Stimulated activated CD4-positive, alpha-beta T cell treated with anti-CD3 and anti-CD28 coated beads, Interleukin-1b, Interleukin-23, amount 100 ng/mL, for 48 hours (primary cell): ENCODE data around the gene LRMDA.
"Not testable (repeated sequence)": the region's sequence is repeated elsewhere in the genome, so short reads cannot be mapped to it uniquely, and the experiment has no call there.

Experiments used
- DNase-seq: peaks from one replicate; pipeline ENCODE4 v3.0.0-alpha.2; 2020

LRMDA gene

DNA sequence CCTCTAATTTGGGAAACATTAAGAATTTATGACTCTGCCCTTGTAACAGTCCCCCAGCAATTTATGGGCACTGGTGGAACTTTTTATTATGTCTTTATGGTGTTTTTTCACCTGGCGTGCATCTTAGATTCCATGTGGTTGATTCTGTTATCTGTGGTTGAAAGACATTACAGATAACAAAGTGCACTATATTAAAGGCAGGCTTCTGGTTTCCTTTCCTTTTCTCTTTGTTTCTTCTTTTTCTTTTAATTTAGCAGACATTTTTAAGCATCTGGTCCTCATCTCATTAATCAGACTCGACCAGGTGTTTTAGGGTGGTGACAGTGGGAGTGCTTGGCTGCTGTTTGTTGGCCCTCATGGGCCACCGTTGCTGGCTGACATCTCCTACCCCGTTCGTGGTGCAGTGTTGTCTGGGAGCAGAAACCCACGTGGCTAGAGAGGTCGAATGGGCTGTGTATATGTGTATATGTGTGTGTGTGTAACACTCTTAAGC is 77.4 kb downstream of the LRMDA start:
- no peak for DNase-seq

DNA sequence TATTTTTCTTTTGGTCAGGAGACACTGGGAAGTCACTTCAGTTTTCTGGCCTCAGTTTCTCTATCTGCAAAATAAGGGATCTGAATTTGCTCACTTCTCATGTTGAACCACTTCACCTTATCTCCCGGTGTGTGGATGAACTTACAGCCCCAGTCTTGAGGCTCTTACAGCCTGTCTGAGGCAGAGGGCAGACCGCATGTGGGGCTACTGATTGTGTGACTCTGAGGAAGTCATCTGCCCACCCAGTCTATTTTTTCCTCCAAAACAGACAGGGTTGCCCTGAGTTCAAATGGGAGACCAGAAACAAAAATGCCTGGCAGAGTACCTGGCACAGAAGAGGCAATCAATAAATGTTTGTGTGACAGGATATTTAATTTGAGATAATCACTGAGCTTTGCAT is 78.3 kb downstream of the LRMDA start:
- no peak for DNase-seq

DNA sequence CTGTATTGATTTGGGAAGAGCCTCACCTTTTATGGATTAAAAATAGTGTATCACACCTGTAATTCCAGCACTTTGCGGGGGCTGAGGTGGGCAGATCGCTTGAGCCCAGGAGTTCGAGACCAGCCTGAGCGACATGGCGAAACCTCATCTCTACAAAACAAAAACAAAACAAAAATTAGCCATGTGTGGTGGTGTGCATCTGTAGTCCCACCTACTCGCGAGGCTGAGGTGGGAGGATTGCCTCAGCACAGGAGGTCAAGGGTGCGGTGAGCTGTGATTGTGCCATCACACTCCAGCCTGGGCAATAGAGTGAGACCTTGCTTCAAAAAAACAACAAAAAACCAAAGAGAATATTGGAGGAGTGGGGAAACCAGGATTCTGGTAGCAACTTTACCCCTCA is 79.6 kb downstream of the LRMDA start:
- no peak for DNase-seq

DNA sequence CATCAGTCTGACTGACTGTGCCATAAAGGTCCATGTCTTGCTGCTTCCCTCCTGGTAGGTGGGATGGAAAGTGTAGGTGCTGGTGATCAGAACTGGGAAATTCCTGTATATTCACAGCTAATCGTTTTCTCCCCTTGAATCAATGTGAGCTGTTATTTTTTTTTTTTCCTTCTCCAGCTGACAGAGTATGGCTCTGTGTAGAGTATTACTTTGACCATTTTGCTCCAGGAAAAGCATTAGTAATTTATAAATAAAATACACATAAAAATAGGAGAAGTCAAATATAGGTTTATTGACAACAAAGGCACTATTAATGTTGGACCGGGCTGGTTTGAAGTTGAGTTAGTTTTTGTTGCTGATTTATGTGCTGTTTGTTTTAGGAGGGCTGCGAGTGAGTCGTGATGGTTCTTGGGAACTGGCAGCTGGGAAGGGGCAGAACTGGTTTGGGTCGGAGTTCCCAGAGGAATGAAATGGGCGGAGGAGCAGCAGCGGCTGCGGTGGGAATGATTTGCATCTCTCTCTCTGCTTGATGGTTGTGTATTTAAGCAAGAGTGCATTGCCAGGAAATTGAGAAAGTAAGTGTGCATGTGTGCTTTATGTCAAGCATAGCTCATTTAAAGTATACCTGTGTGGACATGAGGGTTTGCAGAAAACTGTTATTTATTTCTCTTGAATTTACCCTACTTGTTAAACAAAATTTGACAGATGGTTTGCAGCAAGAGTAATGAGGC is 80.9 kb downstream of the LRMDA start:
- DNase-seq: no peak

GRCh38 chr10:75513292-75513885 is 82.0 kb downstream of the LRMDA start:
- DNase-seq: no peak

DNA sequence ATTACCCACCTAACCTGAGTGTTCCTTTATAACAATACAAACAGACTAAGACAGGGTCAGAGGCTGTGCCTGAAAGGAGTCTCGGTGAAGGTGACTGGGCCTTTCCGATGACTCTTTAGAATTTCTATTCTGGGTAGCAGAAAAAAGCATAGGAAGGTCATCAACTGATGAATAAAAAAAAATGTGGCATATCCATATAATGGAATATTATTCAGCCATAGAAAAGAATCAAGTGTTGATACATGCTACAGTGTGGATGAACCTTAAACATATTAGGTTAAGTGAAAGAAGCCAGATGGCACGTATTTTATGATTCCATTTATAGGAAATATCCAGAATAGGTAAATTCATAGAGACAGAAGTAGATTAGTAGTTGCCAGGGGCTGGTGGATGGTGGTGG is 83.4 kb downstream of the LRMDA start:
- no peak for DNase-seq

- DNase-seq: not testable (repeated sequence)
Measured at GRCh38 chr10:75516154-75516553, 84.7 kb downstream of the LRMDA start.

DNA sequence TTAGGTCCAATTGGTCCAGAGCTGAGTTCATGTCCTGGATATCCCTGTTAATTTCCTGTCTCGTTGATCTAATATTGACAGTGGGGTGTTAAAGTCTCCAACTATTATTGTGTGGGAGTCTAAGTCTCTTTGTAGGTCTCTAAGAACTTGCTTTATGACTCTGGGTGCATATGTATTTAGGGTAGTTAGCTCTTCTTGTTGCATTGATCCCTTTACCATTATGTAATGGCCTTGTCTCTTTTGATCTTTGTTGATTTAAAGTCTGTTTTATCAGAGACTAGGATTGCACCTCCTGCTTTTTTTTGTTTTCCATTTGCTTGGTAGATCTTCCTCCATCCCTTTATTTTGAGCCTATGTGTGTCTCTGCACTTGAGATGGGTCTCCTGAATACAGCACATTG is 87.8 kb downstream of the LRMDA start:
- DNase-seq: not testable (repeated sequence)

DNA sequence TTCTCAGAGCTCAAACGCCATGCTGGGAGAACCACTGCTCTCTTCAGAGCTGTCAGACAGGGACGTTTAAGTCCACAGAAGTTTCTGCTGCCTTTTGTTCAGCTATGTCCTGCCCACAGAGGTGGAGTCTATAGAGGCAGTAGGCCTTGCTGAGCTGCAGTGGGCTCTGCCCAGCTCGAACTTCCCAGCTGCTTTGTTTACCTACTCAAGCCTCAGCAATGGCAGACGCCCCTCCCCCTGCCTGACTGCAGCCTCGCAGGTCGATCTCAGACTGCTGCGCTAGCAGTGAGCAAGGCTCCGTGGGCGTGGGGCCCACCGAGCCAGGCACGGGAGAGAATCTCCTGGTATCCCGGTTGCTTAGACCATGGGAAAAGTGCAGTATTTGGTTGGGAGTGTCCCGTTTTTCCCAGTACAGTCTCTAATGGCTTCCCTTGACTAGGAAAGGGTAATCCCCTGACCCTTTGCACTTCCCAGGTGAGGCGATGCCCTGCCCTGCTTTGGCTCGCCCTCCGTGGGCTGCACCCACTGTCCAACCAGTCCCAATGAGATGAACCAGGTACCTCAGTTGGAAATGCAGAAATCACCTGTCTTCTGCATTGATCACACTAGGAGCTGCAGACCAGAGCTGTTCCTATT is 89.9 kb downstream of the LRMDA start:
- not testable (repeated sequence) for DNase-seq

DNA sequence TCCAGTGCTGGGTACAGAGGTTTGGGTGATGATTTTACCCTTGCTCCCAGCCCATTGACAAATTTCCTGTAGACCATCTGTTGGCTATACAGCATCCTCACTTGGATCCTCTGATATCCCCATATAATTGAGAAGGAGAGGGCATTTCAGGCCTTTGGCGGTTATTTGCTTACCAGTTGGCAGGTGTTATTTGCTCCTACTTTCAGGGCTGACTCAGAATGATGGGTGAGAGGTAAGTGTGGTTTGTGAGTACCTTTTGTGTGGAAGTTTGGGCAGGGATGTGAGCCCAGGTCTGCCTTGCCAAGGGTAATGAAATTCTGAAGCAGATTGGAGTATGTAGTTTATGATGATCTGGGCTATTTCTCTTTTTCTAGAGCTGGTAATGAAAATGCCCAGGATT is 93.6 kb downstream of the LRMDA start:
- DNase-seq: no peak

DNA sequence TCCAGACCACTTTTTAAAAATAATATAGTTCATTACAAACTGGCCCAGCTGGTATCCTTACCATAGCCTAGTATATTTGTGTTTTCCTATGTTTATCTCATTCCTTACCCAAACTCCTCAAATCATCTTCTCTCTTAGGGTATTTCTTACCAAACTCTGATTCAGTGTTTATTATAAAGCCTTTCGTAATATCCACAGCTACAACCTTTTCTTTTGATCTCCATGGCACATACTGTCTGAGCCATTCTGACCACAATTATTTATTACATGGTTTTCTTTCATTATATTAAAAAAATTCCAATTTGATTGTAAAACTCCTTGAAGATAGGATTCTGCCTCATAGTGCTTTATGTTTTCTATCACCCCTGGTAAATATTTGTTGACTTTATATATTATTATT is 94.2 kb downstream of the LRMDA start:
- DNase-seq: no peak

GRCh38 chr10:75527542-75527941 is 96.1 kb downstream of the LRMDA start:
- no peak for DNase-seq

- no peak for DNase-seq
Measured at GRCh38 chr10:75528392-75528791, 97.0 kb downstream of the LRMDA start.

- DNase-seq: no peak
Measured at GRCh38 chr10:75530299-75530698, 98.9 kb downstream of the LRMDA start.

GRCh38 chr10:75531571-75532031 is 100.2 kb downstream of the LRMDA start:
- DNase-seq: no peak

DNA sequence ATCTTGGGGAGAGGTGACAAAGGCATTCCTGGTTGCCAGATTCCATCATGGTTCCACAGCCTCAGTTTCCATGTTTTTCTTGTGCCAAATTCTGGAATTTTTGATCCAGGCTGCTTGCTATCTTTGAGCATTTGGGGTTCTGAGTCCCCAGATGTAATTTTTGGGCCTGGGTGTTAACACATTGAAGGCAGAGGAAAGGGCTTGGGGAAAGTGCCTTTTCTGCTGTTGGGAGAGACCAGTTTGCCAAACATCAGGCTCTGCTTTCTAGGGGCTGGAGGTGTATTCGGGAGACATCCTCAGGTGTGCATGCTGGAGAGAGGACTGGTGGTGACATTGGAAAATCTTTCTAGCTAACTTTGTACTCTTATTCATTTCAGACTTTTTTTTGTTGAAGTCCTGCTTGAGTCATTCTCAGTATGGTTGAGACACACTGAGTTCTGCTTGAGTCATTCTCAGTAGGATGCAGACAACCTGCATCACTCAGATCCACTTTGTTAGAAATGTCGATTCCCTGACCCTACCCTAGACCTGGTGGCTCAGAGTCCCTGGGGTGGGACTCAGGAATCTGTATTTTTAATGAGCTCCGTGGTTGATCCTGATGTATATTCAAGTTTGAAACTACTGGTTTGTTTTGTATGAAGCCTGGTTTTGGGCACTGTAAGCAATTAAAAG is 101.0 kb downstream of the LRMDA start:
- DNase-seq: no peak

- no peak for DNase-seq
Measured at GRCh38 chr10:75538144-75538543, 106.7 kb downstream of the LRMDA start.

DNA sequence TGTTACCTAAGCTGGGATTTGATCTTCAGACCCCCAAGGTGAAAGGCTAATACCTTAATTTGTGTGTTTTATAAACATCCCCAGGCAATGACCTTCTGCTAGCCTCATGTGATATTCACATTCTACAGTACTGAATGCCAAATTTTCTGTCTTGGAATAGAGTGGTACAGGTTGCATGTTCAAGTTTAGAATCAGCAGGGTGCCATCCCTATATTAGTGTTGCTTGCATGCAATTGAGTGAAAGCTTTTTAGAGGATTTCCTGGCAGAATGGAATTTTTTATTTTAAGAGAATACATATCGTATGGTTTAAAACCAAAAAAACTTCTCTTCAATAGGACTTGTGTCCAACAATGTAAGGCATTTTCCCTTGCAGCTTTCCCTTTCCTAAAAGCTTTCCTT is 107.3 kb downstream of the LRMDA start:
- no peak for DNase-seq

DNA sequence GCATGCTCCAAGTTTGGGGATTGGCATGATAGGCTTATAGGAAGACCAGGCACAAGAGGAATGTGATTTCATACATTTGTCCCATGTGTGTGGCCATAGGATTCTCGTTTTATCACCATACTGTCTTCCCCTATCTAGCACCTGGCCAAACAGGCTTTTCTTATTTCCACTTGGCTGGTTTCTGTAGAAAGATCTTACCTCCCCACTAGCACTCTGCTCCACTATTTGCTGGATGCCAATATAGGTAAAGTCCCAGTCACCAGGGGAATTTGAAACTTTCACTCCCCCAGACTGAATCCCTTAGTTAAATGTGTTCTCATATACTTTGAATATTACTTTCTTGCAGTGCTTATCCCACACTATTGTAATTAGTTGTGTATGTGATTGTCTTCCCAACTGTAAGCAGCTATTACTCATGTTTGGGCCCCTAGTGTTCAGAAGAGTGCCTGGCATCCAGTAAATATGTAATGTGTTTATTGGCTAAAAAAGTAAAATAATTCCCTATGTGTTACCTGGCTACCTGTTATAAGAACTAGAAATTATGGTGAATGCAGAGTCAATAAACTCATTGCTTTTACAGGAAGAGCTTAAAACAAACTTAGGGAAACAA is 109.0 kb downstream of the LRMDA start:
- no peak for DNase-seq

GRCh38 chr10:75540981-75541380 is 109.6 kb downstream of the LRMDA start:
- DNase-seq: no peak

DNA sequence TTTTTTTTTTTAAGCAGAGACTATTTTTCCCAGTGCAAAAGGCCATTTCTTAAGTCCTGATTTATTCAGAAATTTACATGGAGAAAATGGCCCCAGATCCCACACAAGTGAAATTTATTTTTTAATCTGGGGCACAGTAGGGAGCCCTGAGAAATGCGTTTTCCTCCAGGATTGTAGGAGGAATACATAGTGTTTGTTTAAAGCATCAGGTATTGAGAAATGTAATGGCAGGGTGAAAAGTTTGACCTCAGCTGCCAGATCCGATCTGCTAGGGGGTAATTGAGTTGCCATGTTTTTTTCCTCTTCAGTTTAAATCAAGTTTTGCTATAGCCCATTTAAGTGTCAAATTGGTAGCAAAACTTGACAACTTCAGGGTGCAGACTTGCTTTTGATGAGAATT is 110.0 kb downstream of the LRMDA start:
- no peak for DNase-seq

DNA sequence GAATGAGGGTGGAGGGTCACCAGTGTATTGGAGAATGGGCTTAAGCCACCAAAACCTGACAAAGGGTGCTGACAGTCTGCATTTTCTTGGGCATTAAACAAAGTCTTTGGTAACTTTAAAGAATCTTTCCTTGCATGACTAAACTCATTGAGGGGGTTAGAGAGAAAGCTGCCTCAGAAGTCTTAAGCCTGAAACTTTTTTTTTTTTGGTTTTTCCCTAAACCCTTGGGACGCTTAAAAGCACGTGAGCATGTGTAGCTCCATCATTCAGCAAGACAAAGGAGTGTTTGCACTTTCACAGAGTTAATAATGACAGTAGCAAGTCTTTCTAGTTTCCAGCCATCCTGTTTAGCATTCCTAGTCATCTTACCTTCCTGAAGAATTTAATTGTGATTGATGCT is 110.7 kb downstream of the LRMDA start:
- no peak for DNase-seq

- no peak for DNase-seq
Measured at GRCh38 chr10:75542906-75543305, 111.5 kb downstream of the LRMDA start.
